Karpas-422 (cell line): ENCODE measurements around the gene NAA38. TPM values are rescaled to one million over a fixed set of nuclear protein-coding genes. Genes with fewer than 3 reads are reported as not detected.
A peak's percentile ranks its signal among the peaks of the same experiment; 100 is the strongest.

Source experiments
- DNase-seq: peaks from one replicate; pipeline ENCODE4 v3.0.0-alpha.2; 2015
- H2AFZ ChIP-seq: fragments of 200-600 bp; sonication (generic); 2 replicates; pipeline ENCODE4 v1.6.1; 2014; ENCODE audit warnings: antibody characterized with exemption, low read length, mixed read lengths
- H3K27ac ChIP-seq: fragments of 200-600 bp; sonication (generic); 2 replicates; pipeline ENCODE4 v1.5.1; 2014; ENCODE audit warnings: mild to moderate bottlenecking, low read length, moderate library complexity
- H3K27me3 ChIP-seq: fragments of 200-600 bp; sonication (generic); 2 replicates; pipeline ENCODE4 v1.6.1; 2014; ENCODE audit warnings: low read length, mixed read lengths
- H3K36me3 ChIP-seq: fragments of 200-600 bp; sonication (generic); 2 replicates; pipeline ENCODE4 v1.6.1; 2014; ENCODE audit warnings: low read length, mixed read lengths; ENCODE audit not compliant: insufficient read depth
- H3K4me1 ChIP-seq: fragments of 200-600 bp; sonication (generic); 2 replicates; pipeline ENCODE4 v1.6.1; 2014; ENCODE audit warnings: mild to moderate bottlenecking, low read length, mixed read lengths
- H3K4me2 ChIP-seq: fragments of 200-600 bp; sonication (generic); 2 replicates; pipeline ENCODE4 v1.6.1; 2014; ENCODE audit warnings: low read length, low read depth, mild to moderate bottlenecking; ENCODE audit not compliant: poor library complexity, severe bottlenecking
- H3K4me3 ChIP-seq: fragments of 200-600 bp; sonication (generic); 2 replicates; pipeline ENCODE4 v1.5.1; 2014; ENCODE audit warnings: mild to moderate bottlenecking, antibody characterized with exemption, low read length, mixed read lengths
- H3K79me2 ChIP-seq: fragments of 200-600 bp; sonication (generic); 2 replicates; pipeline ENCODE4 v1.6.1; 2014; ENCODE audit warnings: mild to moderate bottlenecking, low read length, mixed read lengths
- H3K9ac ChIP-seq: fragments of 200-600 bp; sonication (generic); 2 replicates; pipeline ENCODE4 v1.6.0; 2014; ENCODE audit warnings: low read length
- H3K9me2 ChIP-seq: fragments of 200-600 bp; sonication (generic), shearing (Covaris generic); replicated peaks from 2 replicates; pipeline ENCODE4 v1.6.0; 2014; ENCODE audit warnings: mild to moderate bottlenecking, low read length, moderate library complexity; ENCODE audit not compliant: insufficient read depth
- H3K9me3 ChIP-seq: fragments of 300-700, 200-600 bp; sonication (generic); 2 replicates; pipeline ENCODE4 v1.6.1; 2014; ENCODE audit warnings: low read length, mixed read lengths
- H4K20me1 ChIP-seq: fragments of 200-600 bp; sonication (generic); 2 replicates; pipeline ENCODE4 v1.6.1; 2014; ENCODE audit warnings: mild to moderate bottlenecking, antibody characterized with exemption, low read length, low read depth; ENCODE audit not compliant: insufficient read depth
- total RNA-seq: library from RNA; depleted of rRNA; stranded (reverse); fragments of >200 nt; shearing (Covaris generic); gene quantifications from 2 replicates; pipeline ENCODE4 v1.2.3, GENCODE V29; 2014; ENCODE audit warnings: low replicate concordance

The NAA38 gene
- total RNA-seq, 1 experiment from 2014 or later, result 321 TPM

DNA sequence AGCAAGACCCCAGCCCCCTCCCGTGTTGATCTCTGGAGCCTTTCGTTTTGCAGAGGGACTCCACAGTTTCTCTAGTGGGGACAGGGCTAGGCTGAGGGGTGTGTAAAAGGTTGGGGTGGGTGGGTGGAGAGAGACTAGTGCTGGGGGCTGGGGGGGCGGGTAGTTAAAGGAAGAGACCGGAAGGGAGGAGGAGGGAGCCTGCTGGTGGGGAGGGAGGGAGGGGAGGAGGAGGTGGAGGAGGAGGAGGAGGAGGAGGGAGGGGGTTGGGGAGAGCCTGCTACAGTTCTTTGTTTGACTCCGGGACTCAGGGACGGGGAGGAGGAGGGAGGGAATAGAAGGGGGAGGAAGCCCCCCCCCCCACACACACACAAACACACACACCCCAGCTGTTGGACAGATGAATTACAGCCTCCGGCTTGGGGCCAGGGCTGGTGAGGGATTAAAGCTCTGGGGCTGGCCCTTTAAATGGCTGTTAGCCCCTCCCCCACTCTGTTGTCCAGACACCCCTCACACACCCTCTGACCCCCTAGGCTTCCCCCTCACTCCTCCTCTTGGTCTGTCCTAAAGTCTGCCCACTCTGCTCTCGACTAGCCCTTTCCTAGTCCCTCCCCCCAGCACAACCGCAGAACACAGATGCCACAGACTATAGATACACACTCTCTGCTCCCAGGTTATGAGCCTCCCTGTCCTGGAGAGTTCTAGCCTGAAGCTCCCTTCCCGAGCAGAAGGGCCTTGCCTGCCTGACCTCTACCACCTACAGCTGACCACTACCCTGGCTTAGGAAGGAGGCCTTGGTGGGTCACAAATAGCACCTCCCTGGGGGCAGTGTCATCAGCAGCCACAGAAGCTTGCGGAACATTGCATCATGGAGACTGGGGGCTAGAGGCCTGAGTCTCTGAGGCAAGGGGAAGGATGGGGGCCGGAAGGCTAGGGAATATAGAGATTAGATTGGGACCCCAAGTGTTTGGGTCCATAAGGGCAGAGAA, 19.0 kb downstream of the NAA38 start:
- peaks cover 24% of the 10 kb centered on the region for H3K79me2 ChIP-seq
- H3K9me2 ChIP-seq, result no peaks in the 10 kb centered on the region
- peak overlapping the region; percentile 81 for H3K4me3 ChIP-seq
- H3K4me2 ChIP-seq, result peak overlapping the region; percentile 97
- peaks cover 65% of the 10 kb centered on the region for H3K4me1 ChIP-seq
- peak overlapping the region; percentile 92 for H3K9ac ChIP-seq
- peak; percentile 82 for DNase-seq
- H2AFZ ChIP-seq, result no peak overlapping the region
- H3K9me3 ChIP-seq, result no peaks in the 10 kb centered on the region
- peak overlapping the region; percentile 97 for H3K27ac ChIP-seq
- H3K36me3 ChIP-seq, result no peaks in the 10 kb centered on the region
- H3K27me3 ChIP-seq, result no peaks in the 10 kb centered on the region
- no peaks in the 10 kb centered on the region for H4K20me1 ChIP-seq

DNA sequence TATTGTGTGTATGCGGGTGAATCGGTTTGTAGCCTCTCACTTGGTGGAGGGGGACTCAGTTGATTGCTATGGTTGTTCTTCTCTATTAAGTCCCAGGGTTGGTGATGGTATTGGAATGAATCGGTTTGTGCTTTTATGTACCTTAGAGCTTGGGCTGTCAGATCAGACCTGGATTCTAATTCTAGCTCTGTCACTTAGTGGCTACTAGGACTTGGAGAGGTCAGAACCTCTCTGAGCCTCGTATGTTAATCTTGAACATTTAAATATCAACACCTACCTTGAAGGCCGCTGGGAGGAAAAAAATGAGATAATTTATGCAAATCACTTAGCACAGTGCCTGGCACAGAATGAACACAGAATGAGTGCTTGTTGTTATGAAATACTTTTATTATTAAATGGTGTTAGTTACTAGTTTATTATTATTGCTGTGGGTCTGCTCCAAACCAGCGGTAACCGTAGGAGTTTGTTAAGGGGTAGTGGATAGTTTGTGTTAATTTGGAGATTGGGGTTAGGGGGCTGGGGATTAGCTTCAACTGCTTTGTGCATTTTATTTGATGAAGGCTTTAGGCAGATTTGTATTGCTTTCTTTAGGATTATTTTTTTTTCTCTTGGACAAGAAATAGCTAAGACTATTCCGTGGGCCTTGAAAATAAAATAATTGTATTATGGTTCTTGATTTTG, 19.8 kb downstream of the NAA38 start:
- peak; percentile 88 for DNase-seq
- Histone ChIP-seq H4K20me1 (no peaks in the 10 kb centered on the region), H3K36me3 (no peaks in the 10 kb centered on the region), H2AFZ (no peak overlapping the region), H3K9ac (peak overlapping the region; percentile 91), H3K4me3 (peak overlapping the region; percentile 81), H3K9me3 (no peaks in the 10 kb centered on the region), H3K79me2 (peaks cover 20% of the 10 kb centered on the region), H3K4me2 (peak overlapping the region; percentile 97), H3K27ac (peak overlapping the region; percentile 97), H3K27me3 (no peaks in the 10 kb centered on the region), H3K4me1 (peaks cover 66% of the 10 kb centered on the region), H3K9me2 (no peaks in the 10 kb centered on the region)

DNA sequence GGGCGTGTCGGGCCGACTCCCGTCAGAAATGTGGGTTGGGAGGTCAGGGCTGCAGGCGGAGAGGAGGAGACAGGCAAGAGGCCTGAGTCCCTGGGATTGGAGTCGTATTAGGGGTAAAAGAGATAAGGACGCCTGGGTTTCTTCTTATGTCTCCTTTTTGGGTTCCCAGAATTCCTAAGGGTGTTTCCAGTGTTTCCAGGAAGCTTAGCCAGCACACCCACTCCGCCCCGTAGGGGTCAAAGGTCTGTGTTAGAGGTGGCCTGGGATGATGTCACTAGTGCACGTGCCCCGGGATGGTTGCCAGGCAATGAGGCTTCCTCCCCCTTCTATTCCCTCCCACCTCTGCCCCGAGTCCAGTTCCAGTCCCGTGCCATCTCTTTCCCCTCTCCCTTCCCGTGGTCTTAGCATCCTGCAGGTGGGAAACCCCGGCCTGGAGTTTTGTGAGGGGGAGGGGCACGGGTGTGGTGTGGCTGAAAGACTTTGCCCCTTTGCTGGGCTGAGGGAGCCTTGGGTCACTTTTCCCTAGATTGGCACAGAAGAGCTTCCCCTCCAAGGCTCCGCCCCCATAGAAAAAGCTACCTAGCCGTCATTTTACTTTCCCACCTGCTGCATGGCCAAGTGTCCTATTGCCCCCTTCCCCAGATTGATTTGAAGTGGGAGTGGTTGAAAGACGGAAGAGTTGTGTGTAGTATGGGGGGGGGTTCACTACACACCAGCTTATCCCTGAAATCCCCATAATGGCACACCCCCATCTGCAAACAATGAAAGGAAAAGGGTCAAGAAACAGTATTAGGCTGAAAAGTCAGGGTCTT, 20.6 kb downstream of the NAA38 start:
- Histone ChIP-seq H3K4me3 (peak overlapping the region; percentile 81), H4K20me1 (no peaks in the 10 kb centered on the region), H3K9me3 (no peaks in the 10 kb centered on the region), H3K4me2 (peak overlapping the region; percentile 97), H3K9me2 (no peaks in the 10 kb centered on the region), H3K9ac (peak overlapping the region; percentile 91), H2AFZ (no peak overlapping the region), H3K79me2 (peaks cover 20% of the 10 kb centered on the region), H3K27me3 (no peaks in the 10 kb centered on the region), H3K36me3 (no peaks in the 10 kb centered on the region), H3K4me1 (peaks cover 64% of the 10 kb centered on the region), H3K27ac (peak overlapping the region; percentile 97)
- peak; percentile 91 for DNase-seq

DNA sequence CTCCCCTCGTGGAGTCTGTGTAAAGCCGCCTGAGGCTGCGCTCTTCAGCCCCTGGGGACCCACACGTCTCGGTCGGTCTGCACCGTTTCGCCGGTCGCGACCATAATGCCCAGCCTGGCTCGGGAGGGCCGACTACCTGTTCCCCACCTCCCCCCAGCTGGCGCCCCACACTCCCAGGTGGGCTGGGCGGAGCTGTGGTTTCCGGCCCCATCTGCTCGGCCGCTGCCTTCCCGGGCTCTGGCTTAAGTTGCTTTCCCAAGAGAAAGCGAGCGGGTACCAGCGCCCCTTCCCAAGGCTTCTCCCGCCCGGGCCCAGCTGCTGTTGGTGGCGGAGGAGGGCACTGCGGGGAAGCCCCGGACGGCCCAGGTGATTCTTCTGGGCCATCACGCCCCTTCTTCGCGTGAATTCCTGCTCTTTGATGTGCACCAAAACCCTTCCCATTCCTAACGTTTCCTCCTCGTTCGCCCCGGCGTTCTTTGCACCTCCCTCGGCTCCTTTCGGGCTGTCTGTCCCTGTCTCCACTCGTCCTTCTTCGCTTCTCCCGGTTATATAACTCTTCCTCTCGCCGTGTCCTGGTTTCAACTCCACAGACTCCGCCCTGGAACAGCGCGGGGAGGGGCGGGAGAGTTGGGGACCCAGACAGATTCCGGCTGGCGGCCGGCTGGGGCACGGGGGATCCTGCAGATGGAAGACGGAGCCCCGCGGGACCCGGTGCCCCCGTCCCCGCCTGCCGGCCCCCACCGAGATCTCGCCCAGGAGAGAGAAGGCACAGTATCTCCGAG, 21.4 kb downstream of the NAA38 start:
- no peak for DNase-seq
- Histone ChIP-seq H4K20me1 (no peaks in the 10 kb centered on the region), H3K4me2 (peak overlapping the region; percentile 97), H3K9me3 (no peaks in the 10 kb centered on the region), H3K4me3 (peak overlapping the region; percentile 81), H2AFZ (no peak overlapping the region), H3K36me3 (no peaks in the 10 kb centered on the region), H3K9ac (peak overlapping the region; percentile 91), H3K27ac (peak overlapping the region; percentile 97), H3K9me2 (no peaks in the 10 kb centered on the region), H3K27me3 (no peaks in the 10 kb centered on the region), H3K4me1 (peaks cover 58% of the 10 kb centered on the region), H3K79me2 (peaks cover 16% of the 10 kb centered on the region)

DNA sequence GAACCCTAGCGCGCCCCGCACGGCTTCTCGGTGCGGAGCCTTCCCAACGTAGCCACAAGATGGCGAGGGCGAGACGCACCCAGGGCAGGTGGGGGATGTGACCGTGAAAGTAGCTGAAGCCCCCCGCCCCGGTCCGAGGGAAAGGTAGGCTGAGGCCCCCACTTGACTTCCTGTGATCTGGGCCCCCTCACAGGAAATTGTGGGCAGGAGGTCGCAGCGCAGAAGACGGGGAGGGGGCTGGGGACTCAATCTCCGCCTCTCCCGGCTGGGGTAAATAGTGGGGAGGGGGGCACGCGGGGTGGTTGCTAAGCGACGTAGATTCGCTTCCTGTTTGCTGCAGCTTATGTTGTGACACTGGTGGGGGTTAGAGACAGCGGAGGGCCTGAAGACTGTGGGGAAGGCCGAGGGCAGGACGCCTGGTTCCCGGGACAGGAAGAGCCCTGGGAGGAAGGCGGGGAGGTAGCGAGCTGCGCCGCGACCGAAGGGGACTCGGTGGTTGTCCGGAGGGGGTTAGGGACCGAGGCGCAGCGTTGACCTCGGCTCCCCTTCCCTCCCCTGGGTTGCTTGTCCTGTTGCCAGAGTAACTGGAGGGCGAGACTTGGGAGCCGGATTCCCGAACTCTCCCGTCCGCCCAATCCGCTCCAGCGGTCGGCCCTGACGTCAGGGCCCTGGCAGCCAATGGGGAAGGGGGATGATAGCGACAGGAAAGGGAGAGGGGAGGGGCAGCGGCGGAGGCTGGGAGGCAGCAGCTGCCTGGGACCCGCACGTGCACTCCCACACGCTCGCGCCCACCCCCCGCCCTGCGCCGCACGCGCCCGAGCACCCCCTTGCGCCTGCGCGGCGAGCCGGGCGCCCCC, 22.2 kb downstream of the NAA38 start:
- Histone ChIP-seq H3K9ac (peak overlapping the region; percentile 91), H3K36me3 (no peaks in the 10 kb centered on the region), H3K27me3 (no peaks in the 10 kb centered on the region), H3K9me2 (no peaks in the 10 kb centered on the region), H3K4me1 (peaks cover 50% of the 10 kb centered on the region), H2AFZ (0 out of 2 replicates have a peak overlapping the region, but pooled peaks have one; percentile 29), H4K20me1 (no peaks in the 10 kb centered on the region), H3K4me2 (peak overlapping the region; percentile 97), H3K9me3 (no peaks in the 10 kb centered on the region), H3K79me2 (peaks cover 8% of the 10 kb centered on the region; the same call in 1 of the 2 replicates), H3K4me3 (peak overlapping the region; percentile 81), H3K27ac (peak overlapping the region; percentile 97)
- DNase-seq, result peak; percentile 98

DNA sequence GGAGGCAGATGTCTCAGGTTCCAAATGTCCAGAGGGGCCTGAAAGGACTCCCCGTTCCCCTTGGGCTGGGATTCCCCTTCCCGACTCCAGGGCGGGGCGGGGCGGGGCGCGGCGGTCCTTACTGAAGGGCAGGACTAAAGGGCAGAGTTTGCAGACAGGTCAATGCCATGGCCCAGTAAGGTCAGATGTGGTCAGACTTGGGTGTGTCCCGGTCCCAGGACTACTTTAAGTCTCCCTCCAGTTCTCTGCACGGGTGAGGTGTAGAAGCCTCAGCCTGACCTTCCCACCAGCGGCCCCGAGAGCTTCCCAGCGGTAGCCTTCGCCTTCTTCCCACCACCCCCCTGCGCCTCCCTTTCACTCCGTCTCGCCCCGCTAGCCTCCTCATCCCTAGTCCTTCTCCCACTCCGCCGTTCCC, 22.8 kb downstream of the NAA38 start:
- H3K9me3 ChIP-seq, result no peaks in the 10 kb centered on the region
- H2AFZ ChIP-seq, result 0 out of 2 replicates have a peak overlapping the region, but pooled peaks have one; percentile 29
- no peak for DNase-seq
- no peaks in the 10 kb centered on the region for H4K20me1 ChIP-seq
- no peaks in the 10 kb centered on the region for H3K9me2 ChIP-seq
- H3K36me3 ChIP-seq, result no peaks in the 10 kb centered on the region
- peak overlapping the region; percentile 81 for H3K4me3 ChIP-seq
- peaks cover 43% of the 10 kb centered on the region for H3K4me1 ChIP-seq
- peak overlapping the region; percentile 97 for H3K27ac ChIP-seq
- no peaks in the 10 kb centered on the region for H3K27me3 ChIP-seq
- peak overlapping the region; percentile 97 for H3K4me2 ChIP-seq
- H3K79me2 ChIP-seq, result peaks cover 3% of the 10 kb centered on the region; the same call in 1 of the 2 replicates
- peak overlapping the region; percentile 81 for H3K9ac ChIP-seq
